Lung microvascular endothelial cell (primary cell): ENCODE results near the gene CTBP2. TPM values are rescaled to one million over a fixed set of nuclear protein-coding genes. Genes with fewer than 3 reads are reported as not detected.

Experiments
- DNase-seq, 2 donors: peaks; one replicate each; pipeline versions ENCODE4 v3.0.0 to v3.0.0-alpha.2; 2010; ENCODE audit warnings: low read depth in 2 of 2
- total RNA-seq: library from RNA; depleted of rRNA; stranded (reverse); fragments of >200 nt; gene quantifications from 2 replicates; pipeline ENCODE4 v1.2.1, GENCODE V29; 2014

The CTBP2 gene
- total RNA-seq, 1 donor from 2014 or later = 79.6 TPM

- DNase-seq = no peak
Measured at GRCh38 chr10:125025341-125025740, 135.0 kb downstream of the CTBP2 start.

GRCh38 chr10:125024497-125025234 is 135.7 kb downstream of the CTBP2 start:
- DNase-seq = no peak

DNA sequence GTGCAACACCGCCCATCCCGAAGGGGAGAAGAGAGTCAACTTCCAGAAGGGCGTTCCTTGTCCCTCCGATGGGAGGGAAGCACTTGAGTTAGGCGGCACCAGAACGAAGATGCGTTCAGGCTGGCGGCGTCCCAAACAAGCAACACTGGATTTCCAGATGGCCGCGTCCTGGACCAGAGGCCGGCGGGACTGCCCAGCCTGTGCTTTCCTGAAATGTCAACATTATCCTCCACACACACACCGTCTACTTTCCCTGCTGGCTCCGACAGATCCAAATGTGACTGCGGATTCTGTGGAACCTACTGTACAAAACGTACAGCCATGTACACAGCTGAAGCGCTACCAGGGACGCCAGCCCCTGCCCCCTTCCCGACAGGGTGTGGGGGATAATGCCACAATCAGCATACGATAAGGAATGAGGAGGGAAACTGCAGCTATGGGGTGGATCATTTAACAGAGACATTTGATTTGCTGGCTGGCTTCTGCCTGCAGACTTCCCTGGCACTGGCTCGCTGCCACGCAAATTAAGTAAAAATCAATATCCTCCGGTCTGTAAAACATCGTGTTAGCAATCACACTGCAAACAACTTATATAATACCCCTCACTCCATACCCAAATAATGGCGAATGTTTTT is 136.4 kb downstream of the CTBP2 start:
- DNase-seq = peak; percentile 34 to 41

GRCh38 chr10:125023255-125023654 is 137.1 kb downstream of the CTBP2 start:
- DNase-seq = no peak

DNA sequence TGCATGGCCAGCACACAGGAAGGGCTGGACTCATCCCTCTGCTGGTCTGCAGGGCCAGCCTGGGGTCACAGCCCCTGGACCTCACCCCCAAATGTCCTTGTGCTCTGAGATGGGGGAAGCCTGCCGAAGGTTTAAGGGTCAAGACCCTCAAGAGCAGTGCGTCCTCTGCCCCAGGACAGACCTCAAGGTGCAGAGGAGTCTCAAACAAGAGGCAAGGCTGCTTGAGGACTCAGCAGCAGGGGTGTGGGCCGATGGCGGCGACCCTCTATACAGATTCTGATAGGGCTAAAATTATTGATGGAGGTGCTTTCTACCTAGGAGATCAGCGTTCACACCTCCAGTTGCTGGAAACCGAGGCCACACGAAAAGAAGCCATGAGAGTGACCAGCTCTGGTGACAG is 137.7 kb downstream of the CTBP2 start:
- no peak for DNase-seq

- no peak for DNase-seq
Measured at GRCh38 chr10:125021686-125022344, 138.5 kb downstream of the CTBP2 start.

- no peak for DNase-seq
Measured at GRCh38 chr10:125020871-125021270, 139.5 kb downstream of the CTBP2 start.

DNA sequence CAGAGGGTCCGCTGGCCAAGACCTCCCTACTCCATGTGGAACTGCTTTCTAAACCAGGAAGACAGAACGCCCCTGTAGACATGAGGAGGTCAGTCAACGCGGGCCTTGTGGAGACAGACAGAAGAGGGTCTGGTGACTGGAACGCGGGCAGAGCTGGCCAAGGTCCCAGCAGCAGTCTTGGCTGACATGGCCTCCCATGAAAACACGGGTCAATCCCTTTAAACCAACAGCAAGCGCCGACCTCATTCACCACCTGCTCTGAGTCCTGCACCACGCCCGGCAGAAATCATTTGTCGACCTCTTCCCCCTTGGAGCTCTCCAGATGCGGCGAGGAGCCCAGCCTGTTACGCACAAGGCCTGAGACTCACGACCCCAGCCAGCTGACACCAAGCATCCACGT is 140.0 kb downstream of the CTBP2 start:
- DNase-seq = no peak

- no peak for DNase-seq
Measured at GRCh38 chr10:125018576-125019143, 141.7 kb downstream of the CTBP2 start.

DNA sequence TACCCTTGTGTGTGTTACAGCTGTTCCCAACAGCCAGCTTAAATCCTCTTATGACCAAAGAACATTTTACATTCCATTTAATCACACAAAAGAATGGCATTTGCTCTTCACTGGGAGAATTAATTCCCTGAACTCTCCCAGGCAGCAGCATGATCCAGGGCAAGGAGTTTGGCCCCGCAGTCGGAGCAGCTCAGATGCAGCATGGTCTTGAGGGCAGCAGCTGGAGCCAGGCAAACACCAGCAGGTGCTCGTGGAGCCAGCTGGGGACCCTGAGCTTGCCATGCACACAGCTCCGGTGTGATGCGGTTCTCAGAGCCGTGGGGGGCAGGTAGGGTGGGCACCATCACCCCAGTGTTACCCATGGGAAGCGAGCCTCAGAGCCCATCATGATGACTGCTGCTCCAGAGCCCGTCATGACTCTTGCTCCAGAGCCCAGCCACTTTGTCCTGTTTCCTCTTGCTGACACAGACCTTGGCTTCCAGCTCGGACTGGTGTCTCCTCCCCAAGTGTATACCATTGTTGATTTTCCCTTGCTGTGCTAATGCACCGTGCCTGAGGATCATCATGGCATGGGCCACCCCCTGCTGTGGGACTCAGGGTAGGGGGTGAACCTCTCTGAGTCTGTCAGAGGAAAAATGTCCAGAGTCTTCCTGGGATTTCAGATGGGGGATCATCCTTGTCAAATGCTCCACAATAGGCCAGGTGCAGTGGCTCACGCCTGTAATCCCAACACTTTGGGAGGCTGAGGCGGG is 142.6 kb downstream of the CTBP2 start:
- DNase-seq = no peak

- peak; percentile 27 to 31 for DNase-seq
Measured at GRCh38 chr10:125016611-125017202, 143.7 kb downstream of the CTBP2 start.

DNA sequence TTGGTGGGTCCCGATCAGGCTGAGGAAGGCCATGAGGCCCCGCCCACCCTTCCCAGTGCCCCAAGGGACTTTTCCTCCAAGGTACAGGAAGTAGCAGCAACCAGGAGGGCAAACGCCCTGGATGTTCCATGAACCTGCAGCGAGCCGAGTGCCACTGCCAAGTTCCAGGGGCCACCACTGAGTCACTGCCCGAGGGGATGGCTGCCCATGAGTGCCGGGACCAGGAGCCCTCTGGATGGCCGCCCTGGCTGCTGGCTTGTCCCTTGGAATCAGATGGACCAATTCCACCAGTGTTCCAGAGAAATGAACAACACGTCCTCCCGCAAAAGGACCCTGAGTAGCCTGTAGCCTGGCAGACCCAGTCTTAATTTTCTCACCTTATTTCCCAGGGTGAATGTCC is 144.2 kb downstream of the CTBP2 start:
- no peak for DNase-seq

DNA sequence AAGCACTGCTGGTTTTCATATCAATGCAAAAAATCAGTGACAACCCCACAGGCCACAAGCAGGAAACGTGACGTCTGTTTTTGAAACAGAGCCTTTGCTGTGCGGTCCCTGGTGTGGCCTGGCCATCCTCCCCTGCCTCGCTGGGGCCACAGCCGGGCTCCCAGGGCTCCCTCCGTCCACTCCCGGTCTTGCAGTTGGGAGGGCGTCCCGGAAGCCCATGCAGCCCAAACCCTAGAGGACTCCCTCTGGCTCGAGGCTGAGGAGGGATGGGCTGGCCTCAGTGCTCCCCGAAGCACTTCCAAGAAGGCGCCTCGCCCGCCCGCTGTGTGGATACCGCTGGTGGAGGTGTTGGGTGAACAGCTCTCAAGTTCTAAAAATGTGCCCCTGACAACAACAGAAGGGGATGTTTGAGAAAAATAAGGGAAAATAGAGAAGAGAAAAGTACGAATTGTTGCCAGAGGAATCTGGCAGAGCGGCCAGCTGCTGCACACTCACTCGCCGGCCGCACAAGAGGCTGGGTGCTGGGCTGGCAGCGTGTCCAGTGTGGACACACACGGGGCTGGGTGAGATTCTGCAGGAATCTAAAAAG is 144.9 kb downstream of the CTBP2 start:
- DNase-seq = peak in 1 of 2 donors; percentile 19

DNA sequence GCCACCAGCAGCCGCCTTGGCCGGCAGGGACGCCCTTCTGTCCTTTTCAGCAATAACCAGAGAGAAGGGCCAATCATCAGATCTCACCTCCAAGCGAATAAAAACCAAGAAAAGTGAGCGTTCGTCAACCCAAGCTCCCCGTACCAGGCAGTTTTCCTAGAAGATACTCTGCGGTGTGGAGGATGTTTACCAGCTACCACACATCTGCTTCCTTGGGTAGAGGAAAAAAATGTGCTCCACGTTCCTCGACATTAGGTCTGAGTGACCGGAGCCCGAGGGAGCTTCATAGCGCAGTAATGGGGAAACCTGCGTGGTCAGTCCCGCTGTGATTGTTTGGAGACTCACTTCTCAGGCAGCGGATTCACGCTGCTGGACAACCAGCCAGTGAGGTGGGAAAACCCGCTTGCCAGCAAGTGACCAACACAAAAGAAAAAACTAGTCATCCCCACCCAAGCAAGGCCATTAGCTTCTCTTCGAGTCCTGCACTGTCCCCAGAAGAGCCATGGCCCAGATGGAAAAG is 145.5 kb downstream of the CTBP2 start:
- DNase-seq = no peak

GRCh38 chr10:125014086-125014830 is 146.1 kb downstream of the CTBP2 start:
- peak in 1 of 2 donors; percentile 28 for DNase-seq

GRCh38 chr10:125013529-125013872 is 146.9 kb downstream of the CTBP2 start:
- DNase-seq = no peak

- DNase-seq = no peak
Measured at GRCh38 chr10:125012851-125013528, 147.4 kb downstream of the CTBP2 start.

DNA sequence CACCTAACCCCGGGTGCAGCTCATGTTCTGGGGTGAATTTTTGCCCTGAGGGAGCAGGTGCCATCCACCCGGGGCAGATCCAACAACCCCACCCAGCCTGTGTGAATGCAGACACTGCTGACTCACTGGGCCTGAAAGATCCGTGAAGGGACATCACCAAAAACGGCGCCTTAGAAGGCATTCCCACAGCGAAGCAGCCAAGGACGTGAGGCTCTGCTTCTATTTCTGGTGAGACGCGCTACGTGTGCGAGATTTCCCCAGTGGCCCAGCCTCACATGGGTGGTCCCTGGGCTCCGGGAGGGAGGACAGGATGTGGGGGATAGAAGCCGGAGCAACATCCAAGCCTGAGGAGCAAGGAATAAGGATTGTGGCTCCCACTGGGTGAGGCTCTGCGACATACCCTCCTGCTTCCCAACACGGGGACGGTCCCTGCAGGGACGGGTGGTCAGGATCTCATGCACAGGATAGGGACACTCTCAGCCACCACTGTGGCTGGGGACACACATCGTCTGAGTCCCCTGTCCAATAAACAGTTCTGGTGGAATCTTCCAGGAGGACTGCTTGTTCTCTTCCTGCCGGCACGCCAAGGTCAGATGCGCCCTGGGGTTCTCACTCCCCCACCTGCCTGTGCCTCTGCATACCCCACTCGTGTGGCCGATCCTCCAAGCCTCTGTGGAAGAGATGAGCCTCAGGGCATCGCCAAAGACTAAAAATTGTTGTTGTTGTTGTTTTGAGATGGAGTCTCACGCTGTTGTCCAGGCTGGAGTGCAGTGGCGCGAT is 148.2 kb downstream of the CTBP2 start:
- DNase-seq = no peak
